NOMO-1 (cell line): Measurements from ENCODE around the gene DLX5.

Experiments used
- DNase-seq, 2 experiments: peaks; one replicate each; lab custom pipeline; 2025; ENCODE audit not compliant: unreplicated experiment in 2 of 2; lab: John Stamatoyannopoulos, UW

The DLX5 gene

GRCh38 chr7:97018791-97019531, 5.7 kb downstream of the DLX5 start:
- DNase-seq = no peak

GRCh38 chr7:97018126-97018601, 6.5 kb downstream of the DLX5 start:
- no peak for DNase-seq

GRCh38 chr7:97017192-97018125, 7.2 kb downstream of the DLX5 start:
- DNase-seq = no peak

GRCh38 chr7:97016381-97017191, 8.0 kb downstream of the DLX5 start:
- DNase-seq = peak; percentile 53 to 71

- no peak for DNase-seq
Observed at GRCh38 chr7:97015756-97016380, 8.8 kb downstream of the DLX5 start.

- DNase-seq = no peak
Observed at GRCh38 chr7:97015279-97015678, 9.4 kb downstream of the DLX5 start.

- DNase-seq = no peak
Observed at GRCh38 chr7:97014145-97014750, 10.4 kb downstream of the DLX5 start.

GRCh38 chr7:97013845-97014134, 10.8 kb downstream of the DLX5 start:
- DNase-seq = no peak

- DNase-seq = no peak
Observed at GRCh38 chr7:97013134-97013844, 11.3 kb downstream of the DLX5 start.

- no peak for DNase-seq
Observed at GRCh38 chr7:97012365-97013133, 12.1 kb downstream of the DLX5 start.

GRCh38 chr7:97011536-97012364, 12.9 kb downstream of the DLX5 start:
- DNase-seq = peak; percentile 73 to 96

GRCh38 chr7:97011104-97011503, 13.5 kb downstream of the DLX5 start:
- DNase-seq = no peak

GRCh38 chr7:97009753-97010732, 14.6 kb downstream of the DLX5 start:
- no peak for DNase-seq

- no peak for DNase-seq
Observed at GRCh38 chr7:97008275-97008917, 16.2 kb downstream of the DLX5 start.

- DNase-seq = no peak
Observed at GRCh38 chr7:97007583-97007861, 17.1 kb downstream of the DLX5 start.

- peak in 1 of 2 experiments; percentile 82 for DNase-seq
Observed at GRCh38 chr7:97006816-97007582, 17.6 kb downstream of the DLX5 start.
